Activated naive CD4-positive, alpha-beta T cell treated with anti-CD3 and anti-CD28 coated beads, Interleukin-2, amount 50 U/mL, for 16 hours (primary cell): ENCODE data around the gene RPTOR.
"Not testable (repeated sequence)": the region's sequence is repeated elsewhere in the genome, so short reads cannot be mapped to it uniquely, and the experiment has no call there.

Source experiments
- DNase-seq: peaks from one replicate; pipeline ENCODE4 v3.0.0-alpha.2; 2020

RPTOR gene

GRCh38 chr17:80544655-80545498 lies at the start of gene RPTOR:
TSS of gene RPTOR (plus strand) at chr17:80544838. CDS start at chr17:80545630, 792 bp downstream.
- DNase-seq = peak; percentile 93

GRCh38 chr17:80497726-80498241 lies 46.9 kb upstream of the RPTOR start:
- DNase-seq = no peak

GRCh38 chr17:80498242-80498919 lies 46.3 kb upstream of the RPTOR start:
- DNase-seq = no peak

GRCh38 chr17:80498920-80499410 lies 45.7 kb upstream of the RPTOR start:
- no peak for DNase-seq

GRCh38 chr17:80499560-80499959 lies 45.1 kb upstream of the RPTOR start:
- no peak for DNase-seq

- DNase-seq = no peak
Observed at GRCh38 chr17:80499961-80500665, 44.5 kb upstream of the RPTOR start.

- DNase-seq = no peak
Observed at GRCh38 chr17:80501741-80502577, 42.7 kb upstream of the RPTOR start.

GRCh38 chr17:80502578-80502877 lies 42.1 kb upstream of the RPTOR start:
- no peak for DNase-seq

- DNase-seq = no peak
Observed at GRCh38 chr17:80503031-80503430, 41.6 kb upstream of the RPTOR start.

- DNase-seq = no peak
Observed at GRCh38 chr17:80503921-80504320, 40.7 kb upstream of the RPTOR start.

GRCh38 chr17:80504686-80505413 lies 39.8 kb upstream of the RPTOR start:
- no peak for DNase-seq

GRCh38 chr17:80507177-80507576 lies 37.5 kb upstream of the RPTOR start:
- DNase-seq = not testable (repeated sequence)

- DNase-seq = no peak
Observed at GRCh38 chr17:80507965-80508364, 36.7 kb upstream of the RPTOR start.

- no peak for DNase-seq
Observed at GRCh38 chr17:80509311-80509710, 35.3 kb upstream of the RPTOR start.

- no peak for DNase-seq
Observed at GRCh38 chr17:80510132-80510531, 34.5 kb upstream of the RPTOR start.

GRCh38 chr17:80510772-80511171 lies 33.9 kb upstream of the RPTOR start:
- no peak for DNase-seq

- DNase-seq = no peak
Observed at GRCh38 chr17:80511222-80512180, 33.1 kb upstream of the RPTOR start.

GRCh38 chr17:80512233-80512632 lies 32.4 kb upstream of the RPTOR start:
- no peak for DNase-seq

GRCh38 chr17:80513201-80513600 lies 31.4 kb upstream of the RPTOR start:
- no peak for DNase-seq

- DNase-seq = no peak
Observed at GRCh38 chr17:80513892-80514291, 30.7 kb upstream of the RPTOR start.
